Pancreas (tissue), 10 donors: ENCODE results near the gene TJP3. TPM values are rescaled to one million over a fixed set of nuclear protein-coding genes. Genes with fewer than 3 reads are reported as not detected.

ENCODE experiments used
- ATAC-seq, 4 donors: fragments of 200-7000 bp; cut with Tn5 transposase; one replicate each; pipeline versions ENCODE4 v1.8.0 to v1.9.1; 2020; ENCODE audit warnings: mild to moderate bottlenecking in 4 of 4, moderate library complexity in 4 of 4
- DNase-seq, 6 donors: peaks; one replicate each; pipeline ENCODE4 v3.0.0-alpha.2; 2020
- FAIRE-seq: peaks from 2 replicates; lab custom pipeline; 2012; peaks lifted over from hg19 to GRCh38; lab: Jason Lieb, UNC
- H3K27ac ChIP-seq, 4 donors: fragments of 200-600 bp; sonication (generic); 1 replicate in 3 of 4; 2 replicates in 1 of 4; pipeline versions ENCODE4 v1.5.0 to v1.8.0; 2020
- H3K27me3 ChIP-seq, 4 donors: fragments of 200-600 bp; one replicate each; pipeline ENCODE4 v1.8.0; 2021
- H3K36me3 ChIP-seq, 3 donors: fragments of 200-600 bp; sonication (generic) in 1 of 3; one replicate each; pipeline versions ENCODE4 v1.5.0 to v1.8.0; 2020 to 2021
- H3K4me1 ChIP-seq, 3 donors: fragments of 200-600 bp; one replicate each; pipeline ENCODE4 v1.8.0; 2021
- H3K4me3 ChIP-seq, 4 donors: fragments of 200-600 bp; sonication (generic) in 2 of 4; one replicate each; pipeline versions ENCODE4 v1.5.0 to v1.8.0; 2020 to 2021
- H3K9me3 ChIP-seq, 4 donors: fragments of 200-600 bp; one replicate each; pipeline ENCODE4 v1.8.0; 2021
- CTCF ChIP-seq, 4 donors: fragments of 200-600 bp; sonication (generic) in 3 of 4; IDR thresholded peaks; one replicate each; pipeline versions ENCODE4 v1.5.0 to v1.8.0; 2021; ENCODE audit warnings: antibody characterized with exemption in 4 of 4
- WGBS, 2 donors: extraction: QIAGEN DNeasy Blood & Tissue Kit; methylation state at CpG; one replicate each; pipeline ENCODE4 v1.1.7; 2013; 5-methylcytosine and 5-hydroxymethylcytosine counted together
- intact Hi-C, 3 donors: fragments of 100-400 bp; cut with DNase I; formaldehyde crosslinking; loops; one replicate each; pipeline versions ENCODE4 v1.11.1 to v1.14.2; 2022
- polyA plus RNA-seq, 2 donors: library from polyadenylated mRNA; stranded (reverse); fragments of 200-250 nt; gene quantifications; one replicate each; pipeline ENCODE4 v1.2.3, GENCODE V29; 2013
- total RNA-seq, 6 donors: library from RNA; stranded (reverse); fragmentation: NEBNext Ultra II Directional in 4 of 6; extraction: Animal tissue kit (Norgen Biotek cat#: 25700) in 4 of 6; gene quantifications; one replicate each; pipeline versions ENCODE4 v1.2.1 to v1.2.4, GENCODE V29; 2021 to 2023
- donor health status: healthy with polysubstance abuse.
- donor health status: DM: no; HTN: no; CAD: no; lungs with moderate emphysema.
- donor health status: DM: no; HTN: no; CAD: no.
- donor health status: control.
- donor health status: control.
- donor health status: Bipolar disorder and iron deficiency.
- donor health status: DM: yes; HTN: yes; CAD: no.
- donor health status: DM: no; HTN: no; CAD: no.
- donor health status: DM: no; HTN: no; CAD: no.
- donor health status: DM: yes; HTN: yes; CAD: no.

The TJP3 gene
- total and polyA plus RNA-seq, 8 donors, result 9.2 to 36.0 (median 15.8) TPM

- intact Hi-C loops, result no loop called here
- peaks cover 0 to 8% (median 4%) of the 10 kb centered on the region in 3 donors for H3K4me1 ChIP-seq
- FAIRE-seq (no peak), ATAC-seq (no peak), DNase-seq (no peak)
- no peaks in the 10 kb centered on the region for H3K9me3 ChIP-seq
- no peaks in the 10 kb centered on the region for H3K27me3 ChIP-seq
- no peaks in the 10 kb centered on the region for H3K36me3 ChIP-seq
- TF ChIP-seq CTCF (IDR thresholded peaks at IDR 0.05), result no peak
- 81 to 90% methylated on average over 8 of the region's 8 CpGs for WGBS, 2 donors
- no peak overlapping the region for H3K27ac ChIP-seq
- no peak overlapping the region for H3K4me3 ChIP-seq
Measured at GRCh38 chr19:3684817-3685410, 23.3 kb upstream of the TJP3 start.

DNA sequence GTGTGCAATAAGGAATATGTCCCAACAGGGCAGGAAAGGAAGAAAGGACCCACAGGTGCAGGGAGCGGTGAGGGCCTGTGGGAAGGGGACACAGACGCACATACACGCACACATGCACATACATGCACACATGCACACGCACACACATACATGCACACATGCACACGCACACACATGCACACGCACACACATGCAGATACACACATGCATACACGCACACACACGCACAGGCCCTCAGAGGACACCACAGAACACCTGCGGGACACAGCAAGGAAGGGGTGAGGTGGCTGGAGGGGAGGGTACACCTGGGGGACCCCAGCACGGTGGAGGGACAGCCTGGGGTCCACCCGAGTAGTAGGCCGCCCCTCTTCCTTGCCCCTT is 20.8 kb upstream of the TJP3 start:
- ATAC-seq, result peak in 2 of 4 donors; percentile 3 to 8

DNA sequence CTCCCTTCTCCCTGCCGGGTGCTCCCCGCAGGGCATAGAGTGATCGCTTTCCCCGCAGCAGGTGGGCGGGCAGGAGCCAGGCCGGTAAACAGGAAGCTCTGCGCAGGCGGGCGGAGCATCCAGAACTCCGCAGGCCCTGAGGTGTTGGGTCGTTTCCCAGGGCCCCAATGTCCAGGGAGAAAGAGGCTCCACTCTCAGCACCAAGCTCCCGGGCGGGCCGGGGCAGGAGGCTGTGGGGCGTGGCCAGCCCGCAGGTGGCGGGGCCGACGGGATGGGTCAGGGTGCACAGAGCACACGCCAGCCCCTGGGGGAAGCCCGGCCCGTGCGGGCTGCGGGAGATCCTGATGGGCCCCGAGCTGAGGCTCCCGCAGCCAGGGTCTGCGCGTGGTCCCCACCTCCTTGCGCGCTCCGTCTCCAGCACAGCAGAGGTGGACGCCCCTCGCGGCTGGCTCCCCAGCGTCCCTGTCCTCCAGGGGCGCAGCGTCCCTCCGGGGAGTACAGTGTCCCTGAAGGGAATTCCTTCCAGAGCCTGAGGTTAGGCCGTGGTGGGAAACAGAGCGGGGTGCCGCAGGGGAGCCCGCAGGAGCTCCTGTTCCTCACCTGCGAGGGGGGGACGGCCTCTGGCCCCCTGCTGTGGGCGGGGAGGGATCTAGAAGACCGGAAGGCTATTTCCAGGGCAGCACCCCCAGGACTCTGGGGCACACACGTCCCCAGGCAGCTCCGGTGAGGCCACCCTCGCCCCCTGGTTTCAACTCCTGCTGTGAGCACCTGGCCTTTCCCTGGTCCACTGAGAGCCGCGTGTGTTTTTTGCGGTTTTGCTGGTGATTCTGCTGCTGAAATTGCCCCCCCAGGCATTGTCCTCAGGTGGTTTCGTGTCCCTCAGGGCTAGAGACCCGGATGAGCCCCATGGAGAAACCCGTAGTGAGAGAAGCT is 20.1 kb upstream of the TJP3 start:
- no peak for FAIRE-seq
- Histone ChIP-seq H3K27ac (peak overlapping the region in 2 of 4 donors; percentile 24 to 50), H3K4me3 (peak overlapping the region in 2 of 4 donors; percentile 19 to 27), H3K27me3 (no peaks in the 10 kb centered on the region), H3K36me3 (no peaks in the 10 kb centered on the region), H3K9me3 (no peaks in the 10 kb centered on the region), H3K4me1 (peaks cover 0 to 8% (median 4%) of the 10 kb centered on the region in 3 donors)
- no peak for TF ChIP-seq CTCF (IDR thresholded peaks at IDR 0.05)
- 40 to 55% methylated on average over 45 to 55 of the region's 55 CpGs for WGBS, 2 donors
- peak; percentile 47 to 86 (median 64) for ATAC-seq
- intact Hi-C loops, result no loop called here
- DNase-seq, result peak in 2 of 6 donors; percentile 33 to 70

More for the DNA sequence above, 20.8 kb upstream of the TJP3 start:
- H3K27me3 ChIP-seq, result no peaks in the 10 kb centered on the region
- H3K9me3 ChIP-seq, result no peaks in the 10 kb centered on the region
- no peak for TF ChIP-seq CTCF (IDR thresholded peaks at IDR 0.05)
- peak overlapping the region in 1 of 4 donors; percentile 50 for H3K27ac ChIP-seq
- intact Hi-C loops, result no loop called here
- no peak for FAIRE-seq
- H3K4me1 ChIP-seq, result peaks cover 0 to 8% (median 4%) of the 10 kb centered on the region in 3 donors
- H3K4me3 ChIP-seq, result no peak overlapping the region
- no peak for DNase-seq
- no peaks in the 10 kb centered on the region for H3K36me3 ChIP-seq
- WGBS, 2 donors, result 74 to 80% methylated on average over 12 of the region's 12 CpGs

- H3K4me1 ChIP-seq, result peaks cover 0 to 8% (median 4%) of the 10 kb centered on the region in 3 donors
- no peak overlapping the region for H3K27ac ChIP-seq
- H3K36me3 ChIP-seq, result no peaks in the 10 kb centered on the region
- no peak overlapping the region for H3K4me3 ChIP-seq
- DNase-seq (no peak), FAIRE-seq (no peak), ATAC-seq (no peak)
- WGBS, 2 donors, result 94 to 96% methylated on average over 31 of the region's 31 CpGs
- TF ChIP-seq CTCF (IDR thresholded peaks at IDR 0.05), result no peak
- no peaks in the 10 kb centered on the region for H3K9me3 ChIP-seq
- intact Hi-C loops, result no loop called here
- no peaks in the 10 kb centered on the region for H3K27me3 ChIP-seq
Measured at GRCh38 chr19:3690551-3691371, 17.4 kb upstream of the TJP3 start.
